AG09309 (cell line): ENCODE results near the gene ARNT2.

Experiments
- DNase-seq: peaks from one replicate; pipeline ENCODE4 v3.0.0-alpha.2; 2010; ENCODE audit warnings: low read depth
- H3K4me3 ChIP-seq: 2 replicates; pipeline ENCODE4 v1.5.1; 2011; ENCODE audit warnings: mild to moderate bottlenecking, low read depth, low read length, moderate library complexity; ENCODE audit not compliant: control insufficient read depth
- TF ChIP-seq, protein P1 (sequence below): IDR thresholded peaks from 2 replicates; pipeline ENCODE4 v1.5.1; 2011; ENCODE audit warnings: mild to moderate bottlenecking, low read depth, low read length, inconsistent platforms; ENCODE audit not compliant: insufficient read depth, control insufficient read depth; ENCODE audit errors: missing control alignments

ARNT2 gene

DNA sequence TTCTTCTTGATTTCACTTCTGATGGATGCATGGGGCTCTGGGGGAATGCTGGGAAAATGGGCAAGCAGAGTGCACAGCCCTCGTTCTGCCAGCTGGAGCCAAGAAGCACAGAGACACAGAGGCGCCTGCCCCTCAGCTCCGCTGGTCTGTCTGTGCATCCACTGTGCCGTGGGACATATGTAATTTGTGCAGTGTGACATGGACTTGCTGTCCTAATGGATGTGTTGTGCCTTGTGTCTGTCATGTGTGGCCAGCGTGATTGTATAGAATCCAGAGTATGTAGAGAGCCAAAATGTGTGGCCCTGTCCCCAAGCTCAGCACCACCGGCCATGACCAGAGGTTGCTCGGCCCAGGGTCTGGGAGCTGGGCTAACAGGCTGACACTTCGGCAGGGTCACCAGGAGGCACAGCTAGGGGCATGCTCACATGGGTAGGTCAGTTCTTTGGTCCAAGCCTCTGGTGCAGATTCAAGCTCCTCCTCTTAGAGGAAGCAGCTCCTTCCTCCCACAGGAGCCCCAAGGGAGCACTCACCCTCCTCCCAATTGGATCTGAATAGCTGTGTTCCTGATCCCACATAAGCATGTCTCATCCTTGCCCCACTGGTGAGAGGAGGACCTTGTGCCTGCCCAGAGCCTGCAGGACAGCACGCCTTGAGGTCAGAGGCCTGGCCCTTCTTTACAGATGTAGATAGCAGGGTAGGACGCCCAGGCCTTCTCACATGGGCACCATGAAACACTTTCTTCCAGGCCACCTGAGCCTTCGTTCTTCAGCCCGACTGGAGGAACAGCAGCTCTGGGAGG is 190.1 kb downstream of the ARNT2 start:
- DNase-seq: no peak
- TF ChIP-seq, protein P1, sequence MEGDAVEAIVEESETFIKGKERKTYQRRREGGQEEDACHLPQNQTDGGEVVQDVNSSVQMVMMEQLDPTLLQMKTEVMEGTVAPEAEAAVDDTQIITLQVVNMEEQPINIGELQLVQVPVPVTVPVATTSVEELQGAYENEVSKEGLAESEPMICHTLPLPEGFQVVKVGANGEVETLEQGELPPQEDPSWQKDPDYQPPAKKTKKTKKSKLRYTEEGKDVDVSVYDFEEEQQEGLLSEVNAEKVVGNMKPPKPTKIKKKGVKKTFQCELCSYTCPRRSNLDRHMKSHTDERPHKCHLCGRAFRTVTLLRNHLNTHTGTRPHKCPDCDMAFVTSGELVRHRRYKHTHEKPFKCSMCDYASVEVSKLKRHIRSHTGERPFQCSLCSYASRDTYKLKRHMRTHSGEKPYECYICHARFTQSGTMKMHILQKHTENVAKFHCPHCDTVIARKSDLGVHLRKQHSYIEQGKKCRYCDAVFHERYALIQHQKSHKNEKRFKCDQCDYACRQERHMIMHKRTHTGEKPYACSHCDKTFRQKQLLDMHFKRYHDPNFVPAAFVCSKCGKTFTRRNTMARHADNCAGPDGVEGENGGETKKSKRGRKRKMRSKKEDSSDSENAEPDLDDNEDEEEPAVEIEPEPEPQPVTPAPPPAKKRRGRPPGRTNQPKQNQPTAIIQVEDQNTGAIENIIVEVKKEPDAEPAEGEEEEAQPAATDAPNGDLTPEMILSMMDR: no peak
- no peak overlapping the region for H3K4me3 ChIP-seq

DNA sequence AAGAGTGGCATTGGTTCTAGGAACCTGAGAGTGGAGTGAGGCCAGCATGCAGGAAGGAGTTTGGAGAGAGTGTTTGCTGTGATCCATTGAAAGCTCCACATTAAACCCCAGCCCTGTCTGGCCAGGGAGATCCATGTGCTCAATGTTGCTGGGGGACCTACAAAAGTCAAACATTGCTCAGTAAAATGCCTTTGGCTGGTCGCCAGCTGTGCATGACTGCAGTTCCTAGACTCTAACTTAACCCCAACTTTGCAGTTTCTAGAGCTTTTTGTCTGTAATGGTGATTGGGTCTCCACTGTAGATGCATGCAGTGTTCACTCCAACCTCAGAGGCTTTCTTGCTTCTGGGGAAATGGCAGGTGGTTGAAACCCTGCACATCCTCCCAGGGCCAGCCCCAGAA is 191.2 kb downstream of the ARNT2 start:
- DNase-seq: no peak
- TF ChIP-seq, protein P1: no peak

DNA sequence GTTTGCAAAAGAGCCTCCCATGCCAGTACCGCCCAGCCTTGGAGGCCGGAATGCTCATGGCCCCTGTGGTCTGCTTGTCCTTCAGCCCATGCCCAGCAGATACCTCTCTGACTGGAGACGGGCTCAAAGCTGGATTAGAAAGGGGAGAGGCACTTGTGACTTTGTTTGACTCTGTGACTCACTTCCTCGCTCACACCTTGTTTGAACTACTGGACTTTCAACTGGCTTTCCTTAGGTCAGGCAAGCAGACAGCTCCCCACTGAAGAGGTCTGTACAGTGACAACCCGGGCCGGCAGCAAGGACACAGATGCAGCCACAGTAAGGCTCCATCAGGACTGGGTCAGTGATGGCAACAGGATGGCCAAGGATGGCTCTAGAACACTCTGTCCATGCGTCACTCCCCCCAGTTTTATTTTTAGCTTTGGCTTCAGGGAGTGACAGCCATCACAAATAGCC is 192.4 kb downstream of the ARNT2 start:
- DNase-seq: no peak
- TF ChIP-seq, protein P1: no peak
- H3K4me3 ChIP-seq: no peak overlapping the region

More for the DNA sequence above, 191.2 kb downstream of the ARNT2 start:
- no peak overlapping the region for H3K4me3 ChIP-seq

DNA sequence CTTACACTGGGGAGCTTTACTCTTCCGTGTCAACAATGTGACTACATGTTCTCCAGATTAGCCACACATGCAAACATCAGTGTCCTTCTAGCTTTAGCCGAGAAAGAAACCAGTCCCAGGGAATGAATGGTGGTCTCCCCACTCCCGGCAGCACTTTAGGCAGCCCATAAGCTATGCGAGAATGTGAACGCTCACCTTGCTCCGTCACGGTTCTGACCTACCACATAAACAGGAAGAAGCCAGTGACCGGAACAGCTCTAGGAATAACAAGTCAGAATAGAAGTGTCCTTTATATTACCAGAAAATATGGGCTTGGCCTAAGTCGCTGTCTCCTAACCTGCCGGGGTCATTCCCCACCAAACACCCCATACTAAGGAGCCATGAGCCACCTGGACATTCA is 192.9 kb downstream of the ARNT2 start:
- TF ChIP-seq, protein P1: no peak
- no peak for DNase-seq
- H3K4me3 ChIP-seq: no peak overlapping the region

DNA sequence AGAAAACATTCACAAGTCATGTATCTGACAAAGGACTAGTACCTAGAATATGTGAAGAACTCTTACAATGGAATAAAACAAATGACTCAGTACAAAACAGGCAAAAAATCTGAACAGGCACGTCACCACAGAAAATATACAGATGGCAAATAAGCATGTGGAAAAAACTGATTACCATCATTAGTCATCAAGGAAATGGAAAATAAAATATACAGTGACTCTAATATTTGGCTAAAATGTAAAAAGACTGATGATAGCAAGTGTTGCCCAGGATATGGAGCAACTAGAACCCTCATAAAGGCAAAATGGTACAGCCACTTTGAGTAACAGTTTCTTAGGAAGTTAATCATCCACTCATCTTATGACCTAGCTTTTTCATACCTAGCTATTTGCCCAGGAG is 195.2 kb downstream of the ARNT2 start:
- no peak for DNase-seq
- TF ChIP-seq, protein P1: no peak
- H3K4me3 ChIP-seq: no peak overlapping the region

DNA sequence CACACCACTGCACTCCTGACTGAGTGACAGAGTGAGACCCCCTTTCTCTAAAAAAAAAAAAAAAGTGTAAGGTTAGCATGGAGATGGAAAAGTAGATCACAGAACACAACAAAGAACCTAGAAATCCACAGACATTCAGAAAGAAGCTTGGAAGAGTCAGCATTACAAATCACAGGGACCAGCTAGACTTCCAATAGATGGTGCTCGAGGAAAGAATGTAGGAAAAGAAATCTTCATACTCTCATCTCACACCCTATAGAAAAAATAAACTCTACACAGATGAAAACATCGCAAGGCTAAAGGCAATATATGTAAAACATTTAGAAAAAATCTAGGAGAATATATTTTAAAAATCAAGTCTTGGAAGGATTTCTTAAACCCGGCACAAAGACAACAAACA is 196.4 kb downstream of the ARNT2 start:
- H3K4me3 ChIP-seq: no peak overlapping the region
- TF ChIP-seq, protein P1: no peak
- no peak for DNase-seq

DNA sequence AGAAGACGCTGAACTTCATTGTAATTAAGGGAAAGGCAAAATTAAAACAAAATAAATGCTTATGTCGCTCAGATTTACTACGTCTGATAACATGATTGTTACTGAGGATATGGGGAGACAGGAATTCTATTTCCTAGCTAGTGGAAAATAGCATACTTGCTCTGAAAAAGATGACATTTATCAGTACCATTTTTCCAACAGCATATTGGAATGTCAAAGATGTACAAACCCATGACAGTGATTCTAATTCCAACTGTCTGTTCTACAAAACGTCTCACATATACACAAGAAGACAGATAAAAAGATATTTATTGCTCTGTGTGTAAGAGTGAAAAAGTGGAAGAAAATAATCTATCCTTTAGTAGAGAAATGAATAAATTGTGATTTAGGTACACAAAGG is 197.1 kb downstream of the ARNT2 start:
- TF ChIP-seq, protein P1: no peak
- no peak overlapping the region for H3K4me3 ChIP-seq
- DNase-seq: no peak
